GM21381 (cell line): ENCODE measurements around the gene RNF112.

ENCODE experiments used
- ATAC-seq: cut with Tn5 transposase; IDR thresholded peaks from one replicate; pipeline ENCODE4 v1.9.1; 2021; ENCODE audit warnings: mild to moderate bottlenecking, moderate library complexity; ENCODE audit not compliant: unreplicated experiment

Gene RNF112

DNA sequence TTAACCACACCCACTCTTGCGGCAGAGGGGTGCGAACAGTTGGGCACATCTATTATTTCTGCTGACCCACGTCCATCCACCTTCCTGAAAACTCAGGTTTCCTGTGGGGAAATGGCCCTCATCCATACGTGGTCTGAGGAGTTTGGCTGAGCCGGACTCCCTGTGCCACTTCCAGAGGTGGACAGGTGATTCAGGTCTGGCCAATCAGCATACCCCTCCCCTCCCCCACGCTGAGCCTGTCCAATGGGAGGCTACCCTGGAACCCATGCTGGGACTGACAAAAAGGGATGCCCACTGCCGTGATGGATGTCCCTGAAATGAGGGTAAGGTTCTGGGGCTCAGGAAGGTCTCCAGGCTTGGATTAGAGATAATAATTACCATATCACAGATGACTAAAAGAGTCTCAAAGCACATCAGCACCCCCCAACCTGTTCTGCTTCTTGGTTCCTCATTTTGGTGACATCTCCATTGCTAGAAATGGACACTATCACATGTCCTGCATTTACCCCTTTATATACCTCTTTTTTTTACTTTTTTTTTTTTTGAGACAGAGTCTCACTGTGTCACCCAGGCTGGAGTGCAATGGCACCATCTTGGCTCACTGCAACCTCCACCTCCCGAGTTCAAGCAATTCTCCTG is 38.0 kb upstream of the RNF112 start:
- no peak for ATAC-seq

DNA sequence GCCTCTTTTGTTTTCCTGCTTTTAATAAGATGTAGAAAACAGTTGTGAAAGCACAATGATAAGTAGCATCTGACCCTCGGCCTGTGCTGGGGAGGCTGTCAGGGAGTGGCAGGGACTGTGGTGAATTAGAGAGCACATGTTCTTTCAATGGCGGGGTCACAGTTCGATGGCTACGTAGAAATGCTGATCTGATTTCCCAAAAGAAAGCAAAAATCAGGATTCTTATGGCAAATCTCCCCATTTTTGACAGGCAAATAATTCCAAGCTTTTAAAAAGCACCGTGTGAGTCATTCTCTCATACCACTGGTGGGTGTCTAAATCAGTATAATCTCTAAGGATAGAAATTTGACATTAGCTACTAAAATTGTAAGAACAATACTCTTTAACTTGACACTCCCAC is 36.9 kb upstream of the RNF112 start:
- ATAC-seq, result no peak

DNA sequence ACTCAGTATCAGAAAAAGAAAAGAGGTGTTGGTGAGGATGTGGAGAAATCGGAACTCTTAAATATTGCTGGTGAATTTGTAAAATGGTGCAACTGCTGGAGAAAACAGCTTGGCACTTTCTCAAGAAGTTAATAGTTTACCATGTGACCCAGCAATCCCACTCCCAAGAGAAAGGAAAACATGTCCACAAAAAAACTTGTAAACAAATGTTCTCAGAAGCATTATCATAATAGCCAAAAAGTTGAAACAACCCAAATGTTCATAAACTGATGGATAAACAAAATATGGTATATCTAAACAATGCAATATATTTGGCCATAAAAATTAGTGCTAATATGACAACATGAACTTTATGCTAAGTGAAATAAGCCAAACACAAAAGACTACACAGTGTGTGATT is 35.3 kb upstream of the RNF112 start:
- ATAC-seq, result no peak

DNA sequence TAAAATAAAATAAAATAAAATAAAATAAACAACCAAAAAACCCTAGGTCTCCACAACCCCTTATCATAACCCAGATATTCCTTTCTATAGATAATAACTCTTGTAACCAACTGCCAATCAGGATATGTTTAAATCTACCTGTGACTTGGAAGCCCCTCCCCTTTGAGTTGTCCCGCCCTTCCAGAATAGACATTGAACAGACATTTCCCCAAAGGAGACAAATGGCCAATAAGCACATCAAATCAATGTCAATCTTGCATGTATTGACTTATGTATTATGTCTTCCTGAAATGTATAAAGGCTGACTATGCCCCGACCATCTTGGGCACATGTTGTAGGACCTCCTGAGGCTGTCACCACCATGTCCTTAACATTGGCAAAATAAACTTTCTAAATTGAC is 34.2 kb upstream of the RNF112 start:
- no peak for ATAC-seq

DNA sequence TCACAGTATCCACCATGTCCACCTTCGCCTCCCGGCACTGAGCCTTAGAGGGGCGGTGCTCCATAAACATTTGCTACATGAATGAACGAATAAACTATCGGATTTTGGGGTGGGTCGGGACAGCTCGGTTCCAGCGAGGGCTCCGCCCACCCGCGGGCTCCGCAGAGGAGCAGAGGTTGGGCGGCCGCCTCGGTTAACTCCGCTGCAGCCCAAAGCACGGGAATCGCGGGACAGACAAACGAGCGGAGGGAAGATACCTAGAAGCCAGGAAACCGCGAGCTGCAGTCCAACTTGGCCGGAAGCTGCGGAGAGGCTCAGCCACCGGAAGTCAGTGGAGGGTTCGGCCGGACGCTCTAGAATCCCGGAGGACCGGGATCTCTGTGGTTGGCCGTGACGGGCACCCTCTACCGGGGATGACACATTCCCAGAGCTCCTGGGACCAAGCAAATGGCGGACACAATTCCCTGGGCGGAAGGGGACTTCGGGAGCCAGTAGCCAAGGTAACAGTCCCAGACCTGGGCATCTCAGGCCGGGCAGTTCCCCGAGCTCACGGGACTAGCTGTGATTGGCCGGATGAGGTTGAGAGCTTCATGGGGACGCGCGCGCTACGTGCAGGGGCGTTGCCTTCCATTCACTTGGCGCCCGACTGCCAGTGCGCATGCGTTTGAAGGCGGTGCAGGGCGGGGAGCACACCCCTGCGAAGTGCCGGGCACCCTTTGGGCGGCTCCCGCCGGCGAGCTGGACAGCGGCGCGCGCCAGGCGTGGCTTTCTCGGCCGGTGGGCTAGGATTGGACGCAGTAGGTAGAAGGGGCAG is 33.2 kb upstream of the RNF112 start:
- peak; percentile 91 for ATAC-seq

DNA sequence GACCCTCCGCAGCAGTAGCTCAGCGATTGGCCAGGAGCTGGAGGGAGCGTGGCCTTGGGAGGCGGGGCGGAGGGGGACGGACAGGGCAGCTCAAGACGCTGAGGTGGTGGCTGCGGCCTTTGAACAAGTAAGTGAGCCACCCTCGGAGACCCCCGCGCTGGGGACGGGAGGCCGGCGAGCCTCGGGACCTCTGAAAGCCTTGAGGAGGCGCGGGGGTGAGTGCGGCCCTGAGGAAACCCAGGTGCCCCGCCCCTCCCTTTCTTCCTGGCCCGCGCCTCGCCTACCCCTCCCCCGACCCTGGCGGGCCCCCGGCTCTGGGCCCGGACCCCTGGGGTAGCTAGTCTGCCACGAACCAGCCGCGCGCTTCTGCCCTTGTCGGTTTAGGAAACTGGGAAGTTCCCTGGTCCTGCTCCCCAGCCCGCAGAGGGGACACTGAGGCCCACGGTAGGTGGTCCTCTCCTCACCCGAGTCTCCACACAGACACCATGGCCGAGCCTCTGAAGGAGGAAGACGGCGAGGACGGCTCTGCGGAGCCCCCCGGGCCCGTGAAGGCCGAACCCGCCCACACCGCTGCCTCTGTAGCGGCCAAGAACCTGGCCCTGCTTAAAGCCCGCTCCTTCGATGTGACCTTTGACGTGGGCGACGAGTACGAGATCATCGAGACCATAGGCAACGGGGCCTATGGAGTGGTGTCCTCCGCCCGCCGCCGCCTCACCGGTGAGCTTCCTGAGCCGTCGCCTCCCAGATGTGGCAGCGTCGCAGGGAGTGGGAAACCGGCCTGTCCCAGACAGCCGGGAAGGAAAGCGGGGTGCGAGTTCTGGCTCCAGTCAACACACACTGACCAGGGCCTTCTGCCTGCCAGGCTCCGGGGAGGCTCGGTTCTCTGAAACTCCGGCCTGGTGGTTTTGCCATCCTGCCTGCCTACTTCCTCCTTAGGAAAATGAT is 32.3 kb upstream of the RNF112 start, which contains the start of gene MAPK7:
Gene MAPK7 (plus strand): TSS at position 83 of the 945 bp plus-strand sequence. CDS start 403 bp downstream, at position 486.
- peak; percentile 1 for ATAC-seq

DNA sequence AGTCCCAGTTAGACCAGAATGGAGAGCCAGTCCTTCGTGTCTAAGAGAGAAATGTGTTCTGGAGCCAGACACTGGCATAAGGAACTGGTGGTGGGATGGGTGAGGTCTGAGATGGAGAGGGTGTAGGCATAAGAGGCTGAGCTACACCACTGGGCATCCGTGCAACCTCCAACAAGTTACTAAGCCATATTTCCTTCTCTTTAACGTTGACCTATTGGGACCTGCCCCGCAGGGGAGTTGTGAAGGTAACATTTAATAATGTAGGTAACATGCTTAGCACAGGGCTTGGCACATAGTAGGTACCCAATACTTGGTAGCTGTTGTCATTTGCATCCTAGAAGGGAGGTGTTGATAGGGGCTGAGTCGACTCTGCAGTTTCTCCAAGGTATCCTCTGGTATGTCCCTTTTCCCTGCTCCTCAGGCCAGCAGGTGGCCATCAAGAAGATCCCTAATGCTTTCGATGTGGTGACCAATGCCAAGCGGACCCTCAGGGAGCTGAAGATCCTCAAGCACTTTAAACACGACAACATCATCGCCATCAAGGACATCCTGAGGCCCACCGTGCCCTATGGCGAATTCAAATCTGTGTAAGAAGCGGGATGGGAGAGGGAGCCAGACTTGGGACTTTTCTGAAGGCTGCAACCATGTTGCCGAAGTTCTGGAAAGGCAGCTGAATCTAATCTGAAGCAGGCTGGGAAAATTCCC is 31.5 kb upstream of the RNF112 start:
- ATAC-seq, result no peak

DNA sequence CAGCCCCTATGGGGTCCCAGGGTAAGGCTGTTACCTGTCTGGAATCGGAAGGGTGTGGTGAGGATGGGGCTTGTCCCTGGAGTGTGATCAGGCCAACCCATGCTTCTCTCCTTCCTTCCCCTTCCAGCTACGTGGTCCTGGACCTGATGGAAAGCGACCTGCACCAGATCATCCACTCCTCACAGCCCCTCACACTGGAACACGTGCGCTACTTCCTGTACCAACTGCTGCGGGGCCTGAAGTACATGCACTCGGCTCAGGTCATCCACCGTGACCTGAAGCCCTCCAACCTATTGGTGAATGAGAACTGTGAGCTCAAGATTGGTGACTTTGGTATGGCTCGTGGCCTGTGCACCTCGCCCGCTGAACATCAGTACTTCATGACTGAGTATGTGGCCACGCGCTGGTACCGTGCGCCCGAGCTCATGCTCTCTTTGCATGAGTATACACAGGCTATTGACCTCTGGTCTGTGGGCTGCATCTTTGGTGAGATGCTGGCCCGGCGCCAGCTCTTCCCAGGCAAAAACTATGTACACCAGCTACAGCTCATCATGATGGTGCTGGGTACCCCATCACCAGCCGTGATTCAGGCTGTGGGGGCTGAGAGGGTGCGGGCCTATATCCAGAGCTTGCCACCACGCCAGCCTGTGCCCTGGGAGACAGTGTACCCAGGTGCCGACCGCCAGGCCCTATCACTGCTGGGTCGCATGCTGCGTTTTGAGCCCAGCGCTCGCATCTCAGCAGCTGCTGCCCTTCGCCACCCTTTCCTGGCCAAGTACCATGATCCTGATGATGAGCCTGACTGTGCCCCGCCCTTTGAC is 30.3 kb upstream of the RNF112 start:
- no peak for ATAC-seq

DNA sequence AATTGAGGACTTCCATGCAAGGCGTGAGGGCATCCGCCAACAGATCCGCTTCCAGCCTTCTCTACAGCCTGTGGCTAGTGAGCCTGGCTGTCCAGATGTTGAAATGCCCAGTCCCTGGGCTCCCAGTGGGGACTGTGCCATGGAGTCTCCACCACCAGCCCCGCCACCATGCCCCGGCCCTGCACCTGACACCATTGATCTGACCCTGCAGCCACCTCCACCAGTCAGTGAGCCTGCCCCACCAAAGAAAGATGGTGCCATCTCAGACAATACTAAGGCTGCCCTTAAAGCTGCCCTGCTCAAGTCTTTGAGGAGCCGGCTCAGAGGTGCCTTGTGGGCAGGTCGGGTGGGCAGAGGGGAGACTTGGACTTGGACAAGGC is 29.7 kb upstream of the RNF112 start:
- no peak for ATAC-seq

DNA sequence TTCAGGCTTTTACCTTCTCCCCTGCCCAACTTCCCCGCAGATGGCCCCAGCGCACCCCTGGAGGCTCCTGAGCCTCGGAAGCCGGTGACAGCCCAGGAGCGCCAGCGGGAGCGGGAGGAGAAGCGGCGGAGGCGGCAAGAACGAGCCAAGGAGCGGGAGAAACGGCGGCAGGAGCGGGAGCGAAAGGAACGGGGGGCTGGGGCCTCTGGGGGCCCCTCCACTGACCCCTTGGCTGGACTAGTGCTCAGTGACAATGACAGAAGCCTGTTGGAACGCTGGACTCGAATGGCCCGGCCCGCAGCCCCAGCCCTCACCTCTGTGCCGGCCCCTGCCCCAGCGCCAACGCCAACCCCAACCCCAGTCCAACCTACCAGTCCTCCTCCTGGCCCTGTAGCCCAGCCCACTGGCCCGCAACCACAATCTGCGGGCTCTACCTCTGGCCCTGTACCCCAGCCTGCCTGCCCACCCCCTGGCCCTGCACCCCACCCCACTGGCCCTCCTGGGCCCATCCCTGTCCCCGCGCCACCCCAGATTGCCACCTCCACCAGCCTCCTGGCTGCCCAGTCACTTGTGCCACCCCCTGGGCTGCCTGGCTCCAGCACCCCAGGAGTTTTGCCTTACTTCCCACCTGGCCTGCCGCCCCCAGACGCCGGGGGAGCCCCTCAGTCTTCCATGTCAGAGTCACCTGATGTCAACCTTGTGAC is 29.1 kb upstream of the RNF112 start:
- ATAC-seq, result no peak

DNA sequence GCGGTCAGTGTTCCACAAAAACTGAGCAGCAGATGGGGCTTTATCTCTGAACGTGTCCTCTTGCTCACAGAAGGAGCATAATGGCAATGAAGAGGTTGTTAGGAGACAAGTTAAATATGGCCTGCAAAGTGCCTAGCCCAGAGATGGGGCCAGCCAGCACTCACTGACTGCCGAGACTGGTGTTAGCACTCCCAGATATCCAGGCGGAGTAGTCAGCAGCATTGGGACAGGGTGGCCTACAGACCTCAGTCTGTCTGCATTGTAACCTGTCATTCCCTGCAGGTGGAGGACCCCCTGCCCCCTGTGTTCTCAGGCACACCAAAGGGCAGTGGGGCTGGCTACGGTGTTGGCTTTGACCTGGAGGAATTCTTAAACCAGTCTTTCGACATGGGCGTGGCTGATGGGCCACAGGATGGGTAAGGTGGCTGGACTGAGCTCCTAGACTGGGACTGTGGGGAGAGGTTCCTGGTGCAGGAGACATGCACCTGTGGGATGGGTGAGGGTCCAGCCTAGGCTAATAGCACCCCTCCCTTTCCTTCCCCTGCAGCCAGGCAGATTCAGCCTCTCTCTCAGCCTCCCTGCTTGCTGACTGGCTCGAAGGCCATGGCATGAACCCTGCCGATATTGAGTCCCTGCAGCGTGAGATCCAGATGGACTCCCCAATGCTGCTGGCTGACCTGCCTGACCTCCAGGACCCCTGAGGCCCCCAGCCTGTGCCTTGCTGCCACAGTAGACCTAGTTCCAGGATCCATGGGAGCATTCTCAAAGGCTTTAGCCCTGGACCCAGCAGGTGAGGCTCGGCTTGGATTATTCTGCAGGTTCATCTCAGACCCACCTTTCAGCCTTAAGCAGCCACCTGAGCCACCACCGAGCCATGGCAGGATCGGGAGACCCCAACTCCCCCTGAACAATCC is 28.2 kb upstream of the RNF112 start:
- no peak for ATAC-seq

DNA sequence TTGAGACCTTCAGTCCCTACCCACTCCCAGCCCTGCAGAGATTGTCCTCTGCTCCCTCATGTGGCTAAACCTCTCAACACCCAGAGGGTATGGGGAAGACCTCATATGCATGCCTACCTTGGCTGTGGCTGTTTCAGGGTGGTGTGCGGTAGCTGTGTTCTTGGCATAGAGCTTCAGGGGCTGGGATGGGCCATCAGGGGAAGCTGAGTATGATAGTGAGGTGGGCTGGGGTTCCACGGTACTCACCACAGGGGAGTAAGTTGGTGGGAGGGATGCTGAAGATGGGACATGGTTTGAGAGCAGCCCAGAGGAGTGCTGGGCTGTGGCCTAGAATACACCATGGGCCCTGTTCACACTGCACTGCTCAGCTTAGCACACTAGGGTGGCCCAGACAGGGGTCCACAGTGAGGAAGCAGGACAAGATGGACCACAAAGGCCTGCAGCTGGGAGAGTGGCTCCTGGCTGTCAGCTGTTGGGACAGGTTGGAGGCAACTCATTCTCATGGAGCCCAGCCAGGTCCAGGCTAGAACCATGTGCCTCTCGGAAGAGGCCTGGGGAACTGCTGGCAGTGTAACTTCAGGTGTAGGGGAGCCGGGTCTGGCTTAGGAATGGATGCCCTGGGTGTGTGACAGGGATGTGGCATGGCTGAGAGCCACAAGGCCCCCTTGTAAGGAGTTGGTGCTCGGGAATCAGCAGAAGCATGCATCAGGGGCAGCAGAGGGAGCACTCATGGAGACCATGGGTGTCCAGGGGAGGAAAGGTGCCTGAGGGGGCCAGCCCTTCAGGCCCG is 27.2 kb upstream of the RNF112 start:
- ATAC-seq, result no peak

DNA sequence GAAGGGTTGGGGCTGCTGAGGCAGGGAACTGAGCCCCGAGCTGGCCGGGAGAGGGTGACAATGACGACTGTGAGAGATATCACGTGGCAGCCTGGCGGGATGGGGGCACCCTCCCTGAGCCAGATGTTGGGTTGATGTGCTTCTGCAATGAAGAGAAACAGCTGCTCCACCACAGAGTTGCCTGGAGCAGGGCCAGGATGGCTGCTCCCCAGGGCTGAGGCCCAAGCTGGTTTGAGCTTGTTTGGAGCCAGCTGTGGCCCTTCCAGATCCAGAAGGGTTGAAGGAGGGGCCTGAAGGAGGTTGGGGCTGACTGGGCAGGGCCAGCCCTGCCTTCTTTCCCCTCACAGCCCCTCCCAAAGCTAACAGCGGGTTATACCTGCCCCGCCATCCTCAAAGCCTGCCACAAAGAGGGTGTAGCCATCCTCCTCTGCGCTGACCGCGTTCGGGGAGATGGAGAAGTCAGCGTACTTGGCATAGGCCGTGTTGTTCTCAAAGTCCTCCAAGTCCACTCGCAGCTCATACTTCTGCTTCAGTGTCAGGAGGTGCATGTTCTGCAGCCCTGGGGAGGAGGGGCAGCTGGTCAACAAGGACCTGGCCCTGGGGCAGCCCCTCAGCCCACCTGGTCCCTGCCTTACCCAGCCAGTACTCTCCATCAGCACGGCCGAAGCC is 26.2 kb upstream of the RNF112 start:
- no peak for ATAC-seq

DNA sequence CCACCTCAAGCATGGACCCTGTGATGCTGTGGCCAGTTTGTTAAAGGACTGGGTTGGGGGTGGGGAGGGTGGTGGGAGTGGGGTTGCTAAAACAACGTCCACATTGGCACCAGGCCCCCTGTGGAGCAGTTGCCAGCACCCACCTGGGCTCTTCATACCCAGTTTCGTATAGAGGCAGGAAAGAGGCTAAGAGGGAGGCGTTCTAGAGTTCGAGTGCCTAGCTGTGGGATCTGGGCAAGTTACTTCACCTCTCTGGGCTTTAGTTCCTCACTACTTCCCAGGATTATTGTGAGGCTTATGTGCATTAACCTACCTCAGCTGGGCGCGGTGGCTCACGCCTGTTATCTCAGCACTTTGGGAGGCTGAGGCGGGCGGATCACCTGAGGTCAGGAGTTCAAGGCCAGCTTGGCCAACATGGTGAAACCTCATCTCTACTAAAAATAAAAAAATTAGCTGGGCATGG is 25.5 kb upstream of the RNF112 start:
- ATAC-seq, result no peak

DNA sequence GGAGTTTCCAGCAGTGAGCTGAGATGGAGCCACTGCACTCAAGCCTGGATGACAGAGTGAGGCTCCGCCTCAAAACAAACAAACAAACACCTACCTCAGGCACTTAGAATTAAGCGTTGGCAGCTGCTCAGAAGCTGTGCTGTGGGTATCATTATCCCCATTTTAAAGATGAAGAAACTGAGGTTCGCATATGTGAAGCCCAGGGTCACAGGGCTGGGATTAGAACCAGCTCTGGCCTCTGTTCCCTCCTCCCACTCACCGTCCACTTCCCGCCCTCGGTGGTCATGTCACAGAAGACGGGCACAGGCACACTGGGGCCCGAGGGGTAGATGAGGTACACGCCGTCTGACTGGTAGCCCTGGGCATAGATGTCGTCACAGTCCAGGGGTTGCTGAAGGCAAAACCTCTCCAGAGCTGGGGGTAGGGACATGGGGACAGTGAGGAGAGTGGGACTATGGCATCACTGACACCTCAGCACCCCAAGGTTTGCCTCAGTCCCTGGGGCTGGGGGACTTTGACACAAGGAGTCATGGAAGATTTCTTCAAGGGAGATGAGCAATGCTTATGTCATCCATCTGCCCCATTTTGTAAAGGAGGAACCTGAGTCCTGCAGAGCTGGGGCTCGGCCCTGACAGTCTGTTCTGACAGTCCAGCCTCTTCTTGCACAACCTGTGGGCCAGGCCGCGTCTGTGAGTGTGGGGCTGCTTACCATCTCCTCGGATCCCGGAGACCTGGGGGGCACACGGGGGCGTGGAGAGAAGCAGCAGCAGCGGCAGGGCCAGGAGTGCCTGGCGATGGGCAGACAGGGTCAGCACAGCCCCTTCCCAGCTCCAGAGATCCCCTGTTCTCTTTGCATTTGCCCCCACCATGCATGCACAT is 24.7 kb upstream of the RNF112 start:
- no peak for ATAC-seq
